ENCODE results near the gene LRSAM1.

Gene LRSAM1

GRCh38 chr9:127519301-127520166 is 68.2 kb downstream of the LRSAM1 start:
- peak; percentile 64 to 96 for DNase-seq

- DNase-seq = no peak
Observed at GRCh38 chr9:127520941-127521918, 69.9 kb downstream of the LRSAM1 start.

GRCh38 chr9:127521919-127522304 is 70.6 kb downstream of the LRSAM1 start:
- DNase-seq = no peak

GRCh38 chr9:127522727-127523126 is 71.4 kb downstream of the LRSAM1 start:
- no peak for DNase-seq

- DNase-seq = no peak
Observed at GRCh38 chr9:127523312-127523851, 72.1 kb downstream of the LRSAM1 start.

- DNase-seq = no peak
Observed at GRCh38 chr9:127524373-127524772, 73.1 kb downstream of the LRSAM1 start.

- no peak for DNase-seq
Observed at GRCh38 chr9:127525401-127526188, 74.3 kb downstream of the LRSAM1 start.

GRCh38 chr9:127526655-127527559 is 75.6 kb downstream of the LRSAM1 start:
- DNase-seq = no peak

- DNase-seq = no peak
Observed at GRCh38 chr9:127527560-127528268, 76.4 kb downstream of the LRSAM1 start.

- DNase-seq = no peak
Observed at GRCh38 chr9:127528422-127529251, 77.3 kb downstream of the LRSAM1 start.

- DNase-seq = no peak
Observed at GRCh38 chr9:127529671-127530070, 78.4 kb downstream of the LRSAM1 start.

- DNase-seq = no peak
Observed at GRCh38 chr9:127530206-127530941, 79.1 kb downstream of the LRSAM1 start.

- DNase-seq = no peak
Observed at GRCh38 chr9:127531676-127532075, 80.4 kb downstream of the LRSAM1 start.

GRCh38 chr9:127534250-127534906 is 83.1 kb downstream of the LRSAM1 start:
- no peak for DNase-seq

GRCh38 chr9:127534931-127535330 is 83.6 kb downstream of the LRSAM1 start:
- DNase-seq = no peak

- DNase-seq = no peak
Observed at GRCh38 chr9:127535396-127535795, 84.1 kb downstream of the LRSAM1 start.

GRCh38 chr9:127535834-127536233 is 84.5 kb downstream of the LRSAM1 start:
- no peak for DNase-seq

GRCh38 chr9:127536499-127536898 is 85.2 kb downstream of the LRSAM1 start:
- no peak for DNase-seq

Measured in bone marrow (tissue), 2 donors.